ENCODE measurements around the gene WEE1.

WEE1 gene

DNA sequence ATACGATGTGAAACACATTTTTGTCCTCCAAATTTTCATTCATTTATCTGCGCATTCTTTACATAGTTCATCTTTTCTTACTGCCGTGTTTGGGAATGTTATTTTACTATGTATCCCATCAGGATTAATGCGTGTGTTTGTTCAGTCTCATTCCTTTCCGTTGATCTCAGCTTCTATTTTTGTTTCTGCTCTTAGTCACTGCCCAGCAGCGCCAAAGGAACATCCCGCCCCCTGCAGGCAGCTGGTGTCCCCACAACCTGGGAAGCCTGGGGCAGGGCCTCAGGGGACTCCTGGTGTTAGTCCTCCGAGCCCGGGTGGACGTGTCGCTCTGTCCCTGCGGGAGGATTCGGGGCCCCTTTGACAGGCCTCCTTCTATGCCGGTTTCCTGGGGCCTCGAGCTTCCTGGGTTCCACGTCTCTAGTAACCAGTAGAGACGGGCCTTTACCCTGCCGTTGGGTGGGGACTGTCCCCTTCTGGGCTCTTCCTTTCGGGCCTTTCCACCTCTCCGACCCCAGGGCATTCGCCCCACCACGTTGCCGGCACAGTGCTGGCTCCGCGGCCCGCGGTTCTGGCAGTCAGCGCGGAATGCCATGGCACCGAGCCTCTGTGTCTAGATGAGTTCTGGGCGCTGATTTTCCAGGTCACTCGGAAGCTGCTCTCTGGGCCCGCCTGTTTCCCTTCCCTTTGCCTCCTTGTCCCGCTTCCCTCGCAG, 39.8 kb downstream of the WEE1 start (continued):
- TF ChIP-seq FEZF1 (tag by site-specific recombination; IDR thresholded peaks at IDR 0.05): peak; percentile 45; the same call in 1 of the 2 replicates
- no peak for TF ChIP-seq ZNF19 (tag by site-specific recombination; IDR thresholded peaks at IDR 0.05; ENCODE audit: low read depth)
- TF ChIP-seq, protein P1, sequence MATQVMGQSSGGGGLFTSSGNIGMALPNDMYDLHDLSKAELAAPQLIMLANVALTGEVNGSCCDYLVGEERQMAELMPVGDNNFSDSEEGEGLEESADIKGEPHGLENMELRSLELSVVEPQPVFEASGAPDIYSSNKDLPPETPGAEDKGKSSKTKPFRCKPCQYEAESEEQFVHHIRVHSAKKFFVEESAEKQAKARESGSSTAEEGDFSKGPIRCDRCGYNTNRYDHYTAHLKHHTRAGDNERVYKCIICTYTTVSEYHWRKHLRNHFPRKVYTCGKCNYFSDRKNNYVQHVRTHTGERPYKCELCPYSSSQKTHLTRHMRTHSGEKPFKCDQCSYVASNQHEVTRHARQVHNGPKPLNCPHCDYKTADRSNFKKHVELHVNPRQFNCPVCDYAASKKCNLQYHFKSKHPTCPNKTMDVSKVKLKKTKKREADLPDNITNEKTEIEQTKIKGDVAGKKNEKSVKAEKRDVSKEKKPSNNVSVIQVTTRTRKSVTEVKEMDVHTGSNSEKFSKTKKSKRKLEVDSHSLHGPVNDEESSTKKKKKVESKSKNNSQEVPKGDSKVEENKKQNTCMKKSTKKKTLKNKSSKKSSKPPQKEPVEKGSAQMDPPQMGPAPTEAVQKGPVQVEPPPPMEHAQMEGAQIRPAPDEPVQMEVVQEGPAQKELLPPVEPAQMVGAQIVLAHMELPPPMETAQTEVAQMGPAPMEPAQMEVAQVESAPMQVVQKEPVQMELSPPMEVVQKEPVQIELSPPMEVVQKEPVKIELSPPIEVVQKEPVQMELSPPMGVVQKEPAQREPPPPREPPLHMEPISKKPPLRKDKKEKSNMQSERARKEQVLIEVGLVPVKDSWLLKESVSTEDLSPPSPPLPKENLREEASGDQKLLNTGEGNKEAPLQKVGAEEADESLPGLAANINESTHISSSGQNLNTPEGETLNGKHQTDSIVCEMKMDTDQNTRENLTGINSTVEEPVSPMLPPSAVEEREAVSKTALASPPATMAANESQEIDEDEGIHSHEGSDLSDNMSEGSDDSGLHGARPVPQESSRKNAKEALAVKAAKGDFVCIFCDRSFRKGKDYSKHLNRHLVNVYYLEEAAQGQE (tag by site-specific recombination; IDR thresholded peaks at IDR 0.05): peak; percentile 43; the same call in 1 of the 2 replicates
- TF ChIP-seq ZBTB20 (tag by site-specific recombination; IDR thresholded peaks at IDR 0.05): peak; percentile 15
- TF ChIP-seq, protein P2, sequence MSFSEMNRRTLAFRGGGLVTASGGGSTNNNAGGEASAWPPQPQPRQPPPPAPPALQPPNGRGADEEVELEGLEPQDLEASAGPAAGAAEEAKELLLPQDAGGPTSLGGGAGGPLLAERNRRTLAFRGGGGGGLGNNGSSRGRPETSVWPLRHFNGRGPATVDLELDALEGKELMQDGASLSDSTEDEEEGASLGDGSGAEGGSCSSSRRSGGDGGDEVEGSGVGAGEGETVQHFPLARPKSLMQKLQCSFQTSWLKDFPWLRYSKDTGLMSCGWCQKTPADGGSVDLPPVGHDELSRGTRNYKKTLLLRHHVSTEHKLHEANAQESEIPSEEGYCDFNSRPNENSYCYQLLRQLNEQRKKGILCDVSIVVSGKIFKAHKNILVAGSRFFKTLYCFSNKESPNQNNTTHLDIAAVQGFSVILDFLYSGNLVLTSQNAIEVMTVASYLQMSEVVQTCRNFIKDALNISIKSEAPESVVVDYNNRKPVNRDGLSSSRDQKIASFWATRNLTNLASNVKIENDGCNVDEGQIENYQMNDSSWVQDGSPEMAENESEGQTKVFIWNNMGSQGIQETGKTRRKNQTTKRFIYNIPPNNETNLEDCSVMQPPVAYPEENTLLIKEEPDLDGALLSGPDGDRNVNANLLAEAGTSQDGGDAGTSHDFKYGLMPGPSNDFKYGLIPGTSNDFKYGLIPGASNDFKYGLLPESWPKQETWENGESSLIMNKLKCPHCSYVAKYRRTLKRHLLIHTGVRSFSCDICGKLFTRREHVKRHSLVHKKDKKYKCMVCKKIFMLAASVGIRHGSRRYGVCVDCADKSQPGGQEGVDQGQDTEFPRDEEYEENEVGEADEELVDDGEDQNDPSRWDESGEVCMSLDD (tag by site-specific recombination; IDR thresholded peaks at IDR 0.05): peak; percentile 62
- TF ChIP-seq GLIS1 (tag by site-specific recombination; IDR thresholded peaks at IDR 0.05): peak; percentile 49
- TF ChIP-seq, protein P3, sequence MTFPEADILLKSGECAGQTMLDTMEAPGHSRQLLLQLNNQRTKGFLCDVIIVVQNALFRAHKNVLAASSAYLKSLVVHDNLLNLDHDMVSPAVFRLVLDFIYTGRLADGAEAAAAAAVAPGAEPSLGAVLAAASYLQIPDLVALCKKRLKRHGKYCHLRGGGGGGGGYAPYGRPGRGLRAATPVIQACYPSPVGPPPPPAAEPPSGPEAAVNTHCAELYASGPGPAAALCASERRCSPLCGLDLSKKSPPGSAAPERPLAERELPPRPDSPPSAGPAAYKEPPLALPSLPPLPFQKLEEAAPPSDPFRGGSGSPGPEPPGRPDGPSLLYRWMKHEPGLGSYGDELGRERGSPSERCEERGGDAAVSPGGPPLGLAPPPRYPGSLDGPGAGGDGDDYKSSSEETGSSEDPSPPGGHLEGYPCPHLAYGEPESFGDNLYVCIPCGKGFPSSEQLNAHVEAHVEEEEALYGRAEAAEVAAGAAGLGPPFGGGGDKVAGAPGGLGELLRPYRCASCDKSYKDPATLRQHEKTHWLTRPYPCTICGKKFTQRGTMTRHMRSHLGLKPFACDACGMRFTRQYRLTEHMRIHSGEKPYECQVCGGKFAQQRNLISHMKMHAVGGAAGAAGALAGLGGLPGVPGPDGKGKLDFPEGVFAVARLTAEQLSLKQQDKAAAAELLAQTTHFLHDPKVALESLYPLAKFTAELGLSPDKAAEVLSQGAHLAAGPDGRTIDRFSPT (tag by site-specific recombination; IDR thresholded peaks at IDR 0.05): peak; percentile 72
- TF ChIP-seq ZNF76 (tag by site-specific recombination; IDR thresholded peaks at IDR 0.05; ENCODE audit: borderline replicate concordance, low read depth): peak; percentile 59; the same call in 1 of the 2 replicates
- peak; percentile 83; the same call in 1 of the 2 replicates for TF ChIP-seq ZNF24 (tag by site-specific recombination; IDR thresholded peaks at IDR 0.05)
- TF ChIP-seq SP2 (tag by site-specific recombination; IDR thresholded peaks at IDR 0.05): peak; percentile 34
- TF ChIP-seq, protein P4, sequence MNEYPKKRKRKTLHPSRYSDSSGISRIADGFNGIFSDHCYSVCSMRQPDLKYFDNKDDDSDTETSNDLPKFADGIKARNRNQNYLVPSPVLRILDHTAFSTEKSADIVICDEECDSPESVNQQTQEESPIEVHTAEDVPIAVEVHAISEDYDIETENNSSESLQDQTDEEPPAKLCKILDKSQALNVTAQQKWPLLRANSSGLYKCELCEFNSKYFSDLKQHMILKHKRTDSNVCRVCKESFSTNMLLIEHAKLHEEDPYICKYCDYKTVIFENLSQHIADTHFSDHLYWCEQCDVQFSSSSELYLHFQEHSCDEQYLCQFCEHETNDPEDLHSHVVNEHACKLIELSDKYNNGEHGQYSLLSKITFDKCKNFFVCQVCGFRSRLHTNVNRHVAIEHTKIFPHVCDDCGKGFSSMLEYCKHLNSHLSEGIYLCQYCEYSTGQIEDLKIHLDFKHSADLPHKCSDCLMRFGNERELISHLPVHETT (tag by site-specific recombination; IDR thresholded peaks at IDR 0.05): peak; percentile 87
- TF ChIP-seq ZNF660 (tag by site-specific recombination; IDR thresholded peaks at IDR 0.05): peak; percentile 74
- peak; percentile 86 for TF ChIP-seq SP7 (tag by site-specific recombination; IDR thresholded peaks at IDR 0.05)
- TF ChIP-seq, protein P5, sequence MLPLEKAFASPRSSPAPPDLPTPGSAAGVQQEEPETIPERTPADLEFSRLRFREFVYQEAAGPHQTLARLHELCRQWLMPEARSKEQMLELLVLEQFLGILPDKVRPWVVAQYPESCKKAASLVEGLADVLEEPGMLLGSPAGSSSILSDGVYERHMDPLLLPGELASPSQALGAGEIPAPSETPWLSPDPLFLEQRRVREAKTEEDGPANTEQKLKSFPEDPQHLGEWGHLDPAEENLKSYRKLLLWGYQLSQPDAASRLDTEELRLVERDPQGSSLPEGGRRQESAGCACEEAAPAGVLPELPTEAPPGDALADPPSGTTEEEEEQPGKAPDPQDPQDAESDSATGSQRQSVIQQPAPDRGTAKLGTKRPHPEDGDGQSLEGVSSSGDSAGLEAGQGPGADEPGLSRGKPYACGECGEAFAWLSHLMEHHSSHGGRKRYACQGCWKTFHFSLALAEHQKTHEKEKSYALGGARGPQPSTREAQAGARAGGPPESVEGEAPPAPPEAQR (tag by site-specific recombination; IDR thresholded peaks at IDR 0.05): 0 out of 2 replicates have a peak, but pooled peaks have one; percentile 38
- no peak for TF ChIP-seq ZFP69B (tag by site-specific recombination; IDR thresholded peaks at IDR 0.05)
- TF ChIP-seq ZNF341 (tag by site-specific recombination; IDR thresholded peaks at IDR 0.05; ENCODE audit: low read depth): peak; percentile 76
- TF ChIP-seq, protein P6, sequence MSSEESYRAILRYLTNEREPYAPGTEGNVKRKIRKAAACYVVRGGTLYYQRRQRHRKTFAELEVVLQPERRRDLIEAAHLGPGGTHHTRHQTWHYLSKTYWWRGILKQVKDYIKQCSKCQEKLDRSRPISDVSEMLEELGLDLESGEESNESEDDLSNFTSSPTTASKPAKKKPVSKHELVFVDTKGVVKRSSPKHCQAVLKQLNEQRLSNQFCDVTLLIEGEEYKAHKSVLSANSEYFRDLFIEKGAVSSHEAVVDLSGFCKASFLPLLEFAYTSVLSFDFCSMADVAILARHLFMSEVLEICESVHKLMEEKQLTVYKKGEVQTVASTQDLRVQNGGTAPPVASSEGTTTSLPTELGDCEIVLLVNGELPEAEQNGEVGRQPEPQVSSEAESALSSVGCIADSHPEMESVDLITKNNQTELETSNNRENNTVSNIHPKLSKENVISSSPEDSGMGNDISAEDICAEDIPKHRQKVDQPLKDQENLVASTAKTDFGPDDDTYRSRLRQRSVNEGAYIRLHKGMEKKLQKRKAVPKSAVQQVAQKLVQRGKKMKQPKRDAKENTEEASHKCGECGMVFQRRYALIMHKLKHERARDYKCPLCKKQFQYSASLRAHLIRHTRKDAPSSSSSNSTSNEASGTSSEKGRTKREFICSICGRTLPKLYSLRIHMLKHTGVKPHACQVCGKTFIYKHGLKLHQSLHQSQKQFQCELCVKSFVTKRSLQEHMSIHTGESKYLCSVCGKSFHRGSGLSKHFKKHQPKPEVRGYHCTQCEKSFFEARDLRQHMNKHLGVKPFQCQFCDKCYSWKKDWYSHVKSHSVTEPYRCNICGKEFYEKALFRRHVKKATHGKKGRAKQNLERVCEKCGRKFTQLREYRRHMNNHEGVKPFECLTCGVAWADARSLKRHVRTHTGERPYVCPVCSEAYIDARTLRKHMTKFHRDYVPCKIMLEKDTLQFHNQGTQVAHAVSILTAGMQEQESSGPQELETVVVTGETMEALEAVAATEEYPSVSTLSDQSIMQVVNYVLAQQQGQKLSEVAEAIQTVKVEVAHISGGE (tag by site-specific recombination; conservative IDR thresholded peaks at IDR 0.05; ENCODE audit: low read depth): peak; percentile 26; the same call in 1 of the 2 replicates
- TF ChIP-seq KLF16 (tag by site-specific recombination; IDR thresholded peaks at IDR 0.05): no peak
- TF ChIP-seq ZNF2 (tag by site-specific recombination; IDR thresholded peaks at IDR 0.05): peak; percentile 88
- TF ChIP-seq ZBTB21 (tag by site-specific recombination; IDR thresholded peaks at IDR 0.05): peak; percentile 60
- TF ChIP-seq ZNF664 (tag by site-specific recombination; IDR thresholded peaks at IDR 0.05): no peak
- peak; percentile 62; the same call in 1 of the 2 replicates for TF ChIP-seq ZNF423 (tag by site-specific recombination; IDR thresholded peaks at IDR 0.05)
- no peak for TF ChIP-seq ZNF701 (tag by site-specific recombination; IDR thresholded peaks at IDR 0.05)
- TF ChIP-seq ZNF510 (tag by site-specific recombination; IDR thresholded peaks at IDR 0.05; ENCODE audit: insufficient replicate concordance): no peak

Data from HEK293 (cell line).